ENCODE measurements around the gene PTPN6. TPM values are rescaled to one million over a fixed set of nuclear protein-coding genes. Genes with fewer than 3 reads are reported as not detected.

The PTPN6 gene
- total RNA-seq, 1 donor from 2014 or later: 70.2 TPM

- Mint-ChIP-seq H3K27ac (peak overlapping the region; percentile 83), H3K9me3 (ENCODE audit: low read depth) (no peaks in the 10 kb centered on the region), H3K27me3 (no peaks in the 10 kb centered on the region), H3K4me1 (ENCODE audit: low read depth) (peaks cover 17% of the 10 kb centered on the region), H3K4me3 (ENCODE audit: low read depth) (no peak overlapping the region), H3K36me3 (ENCODE audit: insufficient read depth) (peaks cover 32% of the 10 kb centered on the region)
- TF ChIP-seq CTCF (IDR thresholded peaks at IDR 0.05; ENCODE audit: unreplicated experiment): no peak
- no peak for DNase-seq (ENCODE audit: low spot score, unreplicated experiment)
These were observed 28.9 kb downstream of the PTPN6 start for GRCh38 chr12:6980075-6980474.

GRCh38 chr12:6980740-6981139 lies 29.6 kb downstream of the PTPN6 start:
- Mint-ChIP-seq H3K36me3 (ENCODE audit: insufficient read depth) (peaks cover 30% of the 10 kb centered on the region), H3K27me3 (no peaks in the 10 kb centered on the region), H3K4me1 (ENCODE audit: low read depth) (peaks cover 17% of the 10 kb centered on the region), H3K27ac (peak overlapping the region; percentile 95), H3K4me3 (ENCODE audit: low read depth) (no peak overlapping the region), H3K9me3 (ENCODE audit: low read depth) (no peaks in the 10 kb centered on the region)
- TF ChIP-seq CTCF (IDR thresholded peaks at IDR 0.05; ENCODE audit: unreplicated experiment): no peak
- no peak for DNase-seq (ENCODE audit: low spot score, unreplicated experiment)

GRCh38 chr12:6981152-6982052 lies 30.2 kb downstream of the PTPN6 start:
- H3K27me3 Mint-ChIP-seq: no peaks in the 10 kb centered on the region
- H3K9me3 Mint-ChIP-seq (ENCODE audit: low read depth): no peaks in the 10 kb centered on the region
- peak overlapping the region; percentile 19 for H3K4me3 Mint-ChIP-seq (ENCODE audit: low read depth)
- no peak for DNase-seq (ENCODE audit: low spot score, unreplicated experiment)
- peaks cover 26% of the 10 kb centered on the region for H3K36me3 Mint-ChIP-seq (ENCODE audit: insufficient read depth)
- no peak for TF ChIP-seq CTCF (IDR thresholded peaks at IDR 0.05; ENCODE audit: unreplicated experiment)
- peak overlapping the region; percentile 95 for H3K27ac Mint-ChIP-seq
- peaks cover 17% of the 10 kb centered on the region for H3K4me1 Mint-ChIP-seq (ENCODE audit: low read depth)

GRCh38 chr12:6982532-6982931 lies 31.4 kb downstream of the PTPN6 start:
- Mint-ChIP-seq H3K27ac (peak overlapping the region; percentile 95), H3K4me1 (ENCODE audit: low read depth) (peaks cover 17% of the 10 kb centered on the region), H3K36me3 (ENCODE audit: insufficient read depth) (peaks cover 19% of the 10 kb centered on the region), H3K4me3 (ENCODE audit: low read depth) (no peak overlapping the region), H3K9me3 (ENCODE audit: low read depth) (no peaks in the 10 kb centered on the region), H3K27me3 (no peaks in the 10 kb centered on the region)
- TF ChIP-seq CTCF (IDR thresholded peaks at IDR 0.05; ENCODE audit: unreplicated experiment): no peak
- no peak for DNase-seq (ENCODE audit: low spot score, unreplicated experiment)

GRCh38 chr12:6987956-6988553 lies 36.9 kb downstream of the PTPN6 start:
- peaks cover 14% of the 10 kb centered on the region for H3K36me3 Mint-ChIP-seq (ENCODE audit: insufficient read depth)
- H3K27ac Mint-ChIP-seq: peak overlapping the region; percentile 67
- no peak overlapping the region for H3K4me3 Mint-ChIP-seq (ENCODE audit: low read depth)
- H3K4me1 Mint-ChIP-seq (ENCODE audit: low read depth): peaks cover 3% of the 10 kb centered on the region
- DNase-seq (ENCODE audit: low spot score, unreplicated experiment): no peak
- H3K27me3 Mint-ChIP-seq: no peaks in the 10 kb centered on the region
- H3K9me3 Mint-ChIP-seq (ENCODE audit: low read depth): no peaks in the 10 kb centered on the region
- no peak for TF ChIP-seq CTCF (IDR thresholded peaks at IDR 0.05; ENCODE audit: unreplicated experiment)
